Amniotic stem cell (primary cell): ENCODE results near the gene RRH.
"Not testable (repeated sequence)": the region's sequence is repeated elsewhere in the genome, so short reads cannot be mapped to it uniquely, and the experiment has no call there.

Experiments
- DNase-seq: peaks from one replicate; lab custom pipeline; 2025; lab: John Stamatoyannopoulos, UW

RRH gene

DNA sequence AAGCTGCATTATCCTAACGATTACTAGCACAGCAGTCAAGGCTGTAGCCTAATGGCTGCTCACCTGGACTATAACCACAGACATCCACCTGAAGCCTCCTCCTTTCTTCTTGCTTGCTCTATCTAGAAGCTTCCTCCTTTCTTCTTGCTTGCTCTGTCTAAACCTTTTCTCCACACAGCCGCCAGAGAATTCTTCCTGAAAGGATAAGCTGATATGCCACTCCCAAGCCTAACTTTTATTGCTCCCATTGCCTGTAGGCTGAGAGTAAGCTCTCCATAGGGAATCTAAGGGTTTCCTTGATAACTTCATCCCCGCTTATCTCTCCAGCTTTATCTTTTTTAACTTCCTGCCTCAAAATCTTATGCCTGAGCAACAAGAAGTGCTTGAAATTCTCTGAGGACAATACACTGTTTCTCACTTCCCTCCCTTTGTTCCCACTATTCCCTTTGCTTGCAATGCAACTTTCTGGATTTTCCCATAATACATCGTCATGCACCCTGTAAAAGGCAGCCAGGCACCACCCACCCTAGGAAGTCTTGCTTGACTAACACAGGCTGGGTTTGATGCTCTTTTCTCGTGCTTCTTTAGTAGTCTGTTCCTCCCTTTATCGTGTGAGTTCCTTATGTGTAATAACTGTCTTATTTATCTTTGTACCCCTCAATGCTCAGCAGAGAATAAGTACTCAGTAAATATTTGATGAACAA is 18.8 kb downstream of the RRH start:
- no peak for DNase-seq

DNA sequence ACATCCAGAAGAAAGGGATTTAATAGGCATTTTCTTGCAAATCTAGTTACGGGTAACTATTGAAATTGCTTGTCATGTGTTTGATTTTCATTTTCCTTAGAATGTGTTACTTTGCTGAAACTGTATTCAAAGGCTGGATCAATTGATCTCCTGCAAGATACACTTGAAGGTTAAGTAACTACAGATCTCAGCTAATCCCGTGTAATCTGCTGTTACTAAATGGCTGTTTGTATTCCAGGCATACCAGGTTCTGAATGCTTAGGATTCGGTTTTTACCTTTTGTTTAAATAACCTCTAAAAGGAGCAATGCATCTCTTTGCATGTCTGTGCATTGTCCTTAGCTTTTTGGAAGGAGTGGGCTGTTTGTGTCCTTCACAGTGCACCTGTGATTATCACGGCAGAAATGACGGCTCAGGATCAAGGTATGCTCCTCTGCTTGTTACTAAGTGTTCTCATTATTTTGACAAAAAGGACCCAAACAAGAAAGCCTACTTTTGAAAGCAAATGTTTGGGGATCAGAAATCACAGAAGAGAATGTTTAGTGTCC is 20.2 kb downstream of the RRH start, which contains the start of gene LRIT3:
TSS of gene LRIT3 (plus strand) at position 212 of the 547 bp plus-strand sequence. CDS start at position 307, 95 bp downstream.
- no peak for DNase-seq

DNA sequence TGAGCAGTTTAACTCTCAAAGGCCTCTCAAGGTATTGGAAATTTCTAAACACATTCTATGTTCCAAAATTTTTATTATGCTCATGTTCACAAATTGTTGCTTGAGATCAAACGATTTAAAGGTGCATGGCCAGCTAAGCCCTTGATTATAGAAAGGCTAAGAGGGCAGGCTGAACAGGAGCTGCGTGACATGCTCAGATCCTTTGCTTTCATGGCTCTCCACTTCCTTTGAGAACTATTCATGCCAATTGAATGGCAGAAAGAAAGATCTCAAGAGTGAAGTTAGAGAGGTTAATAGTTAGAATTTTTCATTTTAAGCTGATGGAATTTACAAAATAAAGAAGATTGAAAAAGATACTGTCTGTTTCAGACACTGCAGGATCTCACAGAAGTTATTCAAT is 20.7 kb downstream of the RRH start:
- DNase-seq, result no peak

DNA sequence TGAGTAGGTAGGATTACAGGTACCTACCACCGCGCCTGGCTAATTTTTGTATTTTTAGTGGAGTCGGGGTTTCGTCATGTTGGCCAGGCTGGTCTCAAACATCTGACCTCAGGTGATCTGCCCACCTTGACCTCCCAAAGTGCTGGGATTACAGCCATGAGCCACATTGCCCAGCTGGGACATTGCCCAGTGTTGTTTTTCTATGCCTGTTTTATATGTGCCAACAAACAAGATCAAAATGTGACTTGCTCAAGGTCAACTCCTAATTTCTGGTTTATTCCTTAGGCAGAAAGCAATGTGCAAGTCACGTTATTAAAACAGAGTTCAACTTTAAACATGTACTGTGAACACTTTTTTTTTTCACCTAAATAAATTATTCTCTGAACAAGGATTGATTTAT is 22.8 kb downstream of the RRH start:
- DNase-seq, result no peak

DNA sequence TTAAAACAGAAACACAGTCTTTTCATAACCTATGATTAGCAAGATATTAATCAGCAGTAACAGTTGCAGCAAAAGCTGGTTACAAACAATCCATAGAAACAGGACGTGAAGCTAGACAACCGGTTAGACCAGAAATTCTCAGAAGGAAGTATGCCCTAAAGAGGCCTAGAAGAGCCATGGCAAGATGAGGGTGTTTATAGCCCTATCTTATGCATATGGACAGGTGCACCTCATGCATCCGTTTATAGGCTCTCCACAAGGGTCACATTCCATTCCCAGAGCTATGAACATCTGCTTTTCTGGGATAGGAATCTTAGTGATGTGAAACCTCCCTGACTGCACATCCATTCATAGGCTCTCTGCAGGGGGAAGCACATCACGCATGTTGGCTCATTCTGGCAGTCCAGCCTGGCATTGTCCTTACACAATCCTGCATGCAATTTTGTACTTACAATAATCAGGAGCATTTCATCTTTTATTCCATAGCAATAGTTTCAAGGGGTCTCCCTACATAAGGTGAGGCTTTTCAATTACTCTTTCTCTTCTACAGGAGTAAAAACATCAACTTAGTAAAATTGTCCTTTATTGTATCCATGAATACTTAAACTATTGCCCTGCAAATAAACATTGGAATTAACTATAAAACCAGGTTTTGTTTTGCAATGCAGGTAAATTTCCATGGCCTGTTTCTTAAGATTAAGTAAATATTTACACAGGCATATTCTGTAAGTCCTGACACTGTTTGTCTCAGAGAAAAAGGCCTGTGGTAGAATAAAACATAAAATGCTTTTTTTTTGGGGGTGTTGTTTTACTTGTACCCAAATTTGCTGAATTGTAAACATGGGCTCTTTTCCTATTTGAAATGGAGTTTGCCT is 31.9 kb downstream of the RRH start:
- DNase-seq, result not testable (repeated sequence)

DNA sequence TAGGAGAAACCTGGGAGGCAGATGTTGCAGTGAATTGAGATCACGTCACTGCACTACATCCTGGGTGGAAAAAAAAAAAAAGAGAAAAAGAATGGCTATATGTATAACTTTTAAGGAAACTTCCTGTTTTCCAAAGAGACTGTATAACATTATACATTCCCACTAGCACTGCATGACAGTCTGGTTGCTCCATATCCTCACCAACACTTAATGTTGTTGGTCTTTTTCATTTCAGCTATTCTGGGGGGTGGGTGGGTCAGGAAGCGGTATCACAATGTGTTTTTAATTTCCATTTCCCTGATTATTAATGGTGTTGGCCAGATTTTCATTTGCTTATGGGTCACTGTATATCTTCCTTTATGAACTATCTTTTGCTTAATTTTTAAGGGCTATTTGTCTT is 33.5 kb downstream of the RRH start:
- DNase-seq, result no peak

DNA sequence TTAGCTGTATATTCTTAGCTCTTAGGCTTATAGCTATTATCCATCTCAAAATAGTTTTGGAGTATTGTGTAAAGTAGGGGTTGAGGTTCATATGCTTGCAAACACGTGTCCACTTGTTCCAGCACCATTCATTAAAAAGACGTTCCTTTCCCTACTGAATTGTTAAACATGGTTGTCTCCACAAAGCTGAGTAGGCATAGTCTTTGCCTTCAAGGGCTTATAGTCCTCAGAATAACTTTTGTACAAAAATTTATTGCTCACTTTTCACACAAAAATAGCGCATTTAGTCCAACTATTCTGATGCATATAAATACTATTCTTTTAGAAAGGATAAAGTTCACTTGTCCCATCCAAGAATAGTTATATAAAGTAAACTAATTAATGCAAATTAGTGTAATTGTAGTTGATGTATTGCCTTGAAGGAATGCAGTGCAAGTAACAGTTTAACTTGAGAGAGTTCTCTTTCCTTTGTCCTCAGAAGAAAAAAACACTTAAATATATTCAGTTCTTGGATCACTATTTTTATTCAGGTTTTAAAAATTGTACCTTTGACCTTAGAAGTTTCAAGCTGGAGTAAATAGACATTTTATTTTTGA is 34.2 kb downstream of the RRH start:
- no peak for DNase-seq

DNA sequence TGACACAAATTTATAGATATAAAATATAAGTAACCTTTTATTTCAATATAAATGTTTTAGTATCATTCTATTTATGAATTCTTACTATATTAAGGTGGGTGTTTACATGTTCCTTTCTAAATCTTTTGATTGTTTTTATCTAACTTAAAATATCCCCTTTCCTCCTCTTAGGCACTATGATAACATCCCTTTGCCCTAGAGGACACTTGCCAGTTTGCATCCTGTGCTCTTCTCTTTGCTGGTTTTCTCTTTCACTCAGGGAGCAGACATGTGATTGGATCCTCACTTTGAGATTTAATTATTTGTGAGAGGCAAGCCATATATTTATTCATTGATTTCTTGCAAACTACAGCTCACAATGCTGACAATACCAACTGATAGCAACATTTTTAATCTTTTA is 36.4 kb downstream of the RRH start:
- no peak for DNase-seq

DNA sequence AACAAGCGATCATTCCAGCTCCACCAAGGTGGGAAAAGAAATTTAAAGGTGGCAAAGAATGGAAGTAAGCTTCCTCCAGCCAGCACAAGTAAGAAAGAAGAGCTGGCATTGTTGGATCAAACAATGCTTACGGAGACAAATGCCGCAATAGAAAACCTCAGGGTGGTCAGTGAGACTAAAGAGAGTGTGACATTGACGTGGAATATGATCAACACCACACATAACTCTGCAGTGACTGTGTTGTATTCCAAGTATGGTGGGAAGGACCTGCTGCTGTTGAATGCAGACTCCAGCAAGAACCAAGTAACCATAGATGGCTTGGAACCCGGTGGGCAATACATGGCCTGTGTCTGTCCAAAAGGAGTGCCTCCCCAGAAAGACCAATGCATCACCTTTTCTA is 42.3 kb downstream of the RRH start:
- DNase-seq, result no peak

DNA sequence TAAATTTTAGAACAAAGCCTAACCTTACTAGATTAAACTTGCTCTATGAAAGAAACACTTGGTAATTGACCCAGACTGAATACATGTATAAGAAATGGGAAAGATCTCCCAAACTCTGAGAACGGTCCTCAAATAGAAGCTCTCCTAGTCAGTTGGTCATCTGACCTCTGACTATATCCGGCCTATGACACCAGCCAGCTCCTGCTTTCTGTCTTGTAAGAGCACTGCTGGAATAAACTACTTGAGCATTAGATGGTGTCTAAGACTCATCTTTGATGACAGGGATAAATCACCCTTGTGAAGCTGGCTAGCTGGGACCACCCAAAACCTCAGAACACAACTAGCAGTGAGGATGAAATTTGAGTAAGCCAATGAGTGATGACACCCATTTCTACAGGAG is 44.3 kb downstream of the RRH start:
- no peak for DNase-seq

DNA sequence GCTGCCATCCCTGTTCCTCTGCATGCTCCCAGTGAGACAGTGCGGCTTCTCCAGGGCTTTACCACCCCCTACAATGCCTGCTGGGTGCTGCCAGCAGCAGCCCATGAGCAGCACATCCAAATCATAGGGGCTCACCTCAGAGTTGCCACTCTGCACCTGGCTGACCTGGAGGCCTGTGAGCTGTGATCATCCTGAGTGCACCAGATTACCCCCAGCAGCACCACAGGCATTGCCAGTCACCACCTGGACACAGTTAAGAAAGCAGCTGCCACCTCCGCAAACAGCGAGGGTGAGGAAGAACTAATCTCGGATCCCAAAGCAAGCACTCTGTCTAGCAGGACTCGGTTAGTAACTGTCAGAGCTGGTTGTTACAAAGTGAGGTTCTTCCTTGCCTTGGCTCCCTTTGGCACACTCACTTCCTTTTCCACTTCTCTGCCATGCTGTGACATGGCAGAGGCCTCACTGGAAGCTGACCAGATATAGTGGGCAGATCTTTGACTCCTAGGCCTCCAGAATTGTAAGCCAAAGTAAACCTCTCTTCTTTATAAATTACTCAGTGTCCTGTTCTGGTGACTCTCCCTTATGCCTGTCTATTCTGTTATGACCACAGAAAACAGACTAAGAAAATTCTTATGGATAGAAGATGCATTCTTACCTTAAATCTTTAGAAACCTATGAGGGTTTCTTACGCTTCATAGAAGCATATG is 45.3 kb downstream of the RRH start:
- DNase-seq, result no peak

DNA sequence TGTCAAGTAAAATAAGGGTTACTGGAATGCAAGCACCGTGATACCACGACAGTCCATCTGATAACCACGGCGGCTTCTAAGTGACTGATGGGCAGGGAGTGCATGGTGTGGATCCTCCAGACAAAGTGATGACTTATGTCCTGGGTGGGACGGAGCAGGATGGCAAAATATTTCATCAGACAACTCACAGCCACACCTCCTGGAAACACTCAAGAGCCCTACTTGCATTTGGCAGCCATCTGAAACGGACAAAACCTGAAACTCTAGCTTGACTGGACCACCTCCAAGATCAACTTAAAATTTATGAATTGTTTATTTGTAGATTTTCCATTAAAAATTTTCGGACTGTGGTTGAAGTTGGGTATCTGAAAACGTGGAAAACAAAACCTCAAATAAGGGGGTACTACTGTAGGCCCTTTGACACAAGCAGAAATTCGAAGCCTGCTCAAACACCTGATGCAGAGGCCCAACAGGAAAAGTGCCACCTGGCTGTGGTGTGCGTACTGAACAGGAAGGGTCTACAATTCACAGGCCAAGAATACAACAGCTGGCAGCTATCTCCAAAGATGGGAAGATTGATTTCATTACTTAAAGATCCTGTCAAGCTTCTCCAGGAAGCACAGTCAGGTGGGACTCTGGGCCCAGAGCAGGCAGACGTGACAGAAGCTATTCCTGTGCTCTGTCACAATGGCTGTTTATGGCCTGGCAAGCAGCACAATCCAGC is 46.2 kb downstream of the RRH start:
- no peak for DNase-seq

DNA sequence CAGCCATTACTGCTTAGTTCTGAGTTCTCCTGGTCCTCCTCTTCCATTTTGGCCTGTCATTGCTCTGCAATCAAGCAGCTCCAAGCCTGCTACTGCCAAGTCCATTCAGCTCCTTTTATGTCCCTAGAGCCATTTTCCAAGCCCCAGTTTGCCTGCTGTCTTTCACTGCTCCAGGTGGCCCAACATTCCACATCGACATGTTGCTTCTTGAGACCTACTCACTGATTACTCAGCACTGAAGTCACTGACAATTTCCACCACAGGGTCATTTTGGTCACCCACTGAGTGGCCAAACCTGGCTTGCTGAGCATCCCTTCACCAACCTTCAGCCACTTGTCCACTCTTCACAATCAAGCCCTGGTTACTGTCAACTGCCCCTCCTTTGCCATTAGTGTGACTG is 47.3 kb downstream of the RRH start:
- DNase-seq, result no peak

DNA sequence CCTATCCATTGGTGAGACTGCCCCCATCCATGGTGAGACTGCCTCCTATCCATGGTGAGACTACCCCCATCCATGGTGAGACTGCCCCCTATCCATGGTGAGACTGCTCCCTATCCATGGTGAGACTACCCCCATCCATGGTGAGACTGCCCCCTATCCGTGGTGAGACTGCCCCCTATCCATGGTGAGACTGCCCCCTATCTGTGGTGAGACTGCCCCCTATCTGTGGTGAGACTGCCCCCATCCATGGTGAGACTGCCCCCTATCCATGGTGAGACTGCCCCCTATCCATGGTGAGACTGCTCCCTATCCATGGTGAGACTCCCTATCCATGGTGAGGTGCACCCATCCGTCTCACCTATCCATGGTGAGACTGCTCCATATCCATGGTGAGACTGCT is 47.8 kb downstream of the RRH start:
- DNase-seq, result not testable (repeated sequence)

DNA sequence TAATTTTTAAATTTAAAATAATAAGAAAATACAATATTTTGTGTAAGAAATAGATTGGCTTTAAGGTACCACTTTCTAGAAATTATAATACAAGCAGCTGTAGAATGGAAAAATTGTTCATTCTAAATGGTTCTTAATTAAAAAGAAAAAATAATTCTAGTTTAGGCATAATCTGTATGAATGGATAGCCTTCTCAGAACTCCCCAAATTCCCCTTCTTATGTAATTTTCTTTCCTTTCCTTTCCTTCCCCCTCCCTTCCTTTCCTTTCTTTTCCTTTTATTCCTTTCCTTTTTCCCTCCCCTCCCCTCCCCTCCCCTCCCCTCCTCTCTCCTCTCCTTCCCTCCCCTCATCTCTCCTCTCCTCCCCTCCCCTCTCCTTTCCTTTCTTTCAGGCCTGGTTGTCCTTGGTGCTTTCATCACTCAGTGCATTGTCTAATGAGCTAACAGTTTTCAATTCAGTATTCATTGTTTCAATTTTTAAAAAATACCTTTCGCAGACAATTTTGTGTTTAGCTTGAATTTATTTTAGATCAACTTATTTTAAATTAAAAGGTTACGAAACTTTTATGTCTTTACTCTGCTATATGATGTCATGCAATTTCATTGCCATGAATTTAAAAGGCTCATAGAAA is 49.0 kb downstream of the RRH start:
- DNase-seq, result no peak

DNA sequence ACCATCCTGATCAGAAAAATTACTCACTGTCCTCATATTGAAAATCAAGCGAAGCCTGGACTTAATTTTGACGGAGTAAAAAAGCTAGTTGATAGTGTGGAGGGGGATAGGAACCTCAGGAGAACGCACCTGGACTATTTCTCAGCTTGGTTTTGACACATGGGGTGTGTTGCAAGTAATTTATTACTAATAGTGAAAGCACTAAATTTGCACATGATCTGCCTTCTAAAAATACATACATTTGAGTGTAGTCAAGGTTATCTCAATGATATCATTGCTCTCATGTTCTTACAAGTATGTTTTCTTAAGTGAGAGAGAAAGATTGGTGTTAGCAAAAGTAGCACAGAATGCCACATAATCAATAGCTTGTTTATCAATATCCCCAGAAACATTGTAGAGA is 49.6 kb downstream of the RRH start:
- no peak for DNase-seq

DNA sequence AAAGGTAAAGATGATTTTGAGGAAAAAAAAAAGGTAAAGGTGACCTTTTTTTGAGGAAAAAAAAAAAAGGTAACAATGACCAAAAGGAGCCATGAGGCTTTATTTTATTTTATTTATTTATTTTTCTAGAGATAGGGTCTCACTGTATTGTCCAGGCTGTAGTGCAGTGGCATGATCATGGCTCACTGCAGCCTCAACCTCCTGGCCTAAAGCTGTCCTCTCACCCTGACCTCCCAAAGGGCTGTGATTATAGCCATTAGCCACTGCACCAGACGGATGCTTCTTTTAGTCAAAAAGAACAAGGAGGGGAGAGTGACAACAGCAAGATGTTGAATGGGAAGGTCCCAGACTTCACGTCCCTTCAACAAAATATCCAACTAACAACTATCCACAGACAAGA is 50.6 kb downstream of the RRH start:
- DNase-seq, result no peak

DNA sequence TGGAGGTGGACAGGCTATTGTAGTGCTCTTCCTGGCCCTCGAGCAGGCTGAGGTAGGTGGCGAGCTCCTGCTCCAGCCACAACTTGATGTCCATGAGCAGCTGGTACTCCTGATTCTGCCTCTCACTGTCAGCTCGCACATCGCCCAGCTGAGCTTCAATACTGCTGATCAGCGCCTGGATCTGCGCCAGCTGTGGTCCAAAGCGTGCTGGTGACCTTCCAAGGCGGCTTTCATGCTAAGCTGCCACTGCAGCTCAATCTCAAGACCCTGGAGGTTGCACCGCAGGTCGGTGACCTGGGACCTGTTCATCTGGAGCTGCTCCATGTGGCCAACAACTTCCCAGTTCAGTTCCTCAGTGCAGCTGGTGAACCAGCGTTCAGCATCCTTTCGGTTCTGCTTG is 51.3 kb downstream of the RRH start:
- no peak for DNase-seq

DNA sequence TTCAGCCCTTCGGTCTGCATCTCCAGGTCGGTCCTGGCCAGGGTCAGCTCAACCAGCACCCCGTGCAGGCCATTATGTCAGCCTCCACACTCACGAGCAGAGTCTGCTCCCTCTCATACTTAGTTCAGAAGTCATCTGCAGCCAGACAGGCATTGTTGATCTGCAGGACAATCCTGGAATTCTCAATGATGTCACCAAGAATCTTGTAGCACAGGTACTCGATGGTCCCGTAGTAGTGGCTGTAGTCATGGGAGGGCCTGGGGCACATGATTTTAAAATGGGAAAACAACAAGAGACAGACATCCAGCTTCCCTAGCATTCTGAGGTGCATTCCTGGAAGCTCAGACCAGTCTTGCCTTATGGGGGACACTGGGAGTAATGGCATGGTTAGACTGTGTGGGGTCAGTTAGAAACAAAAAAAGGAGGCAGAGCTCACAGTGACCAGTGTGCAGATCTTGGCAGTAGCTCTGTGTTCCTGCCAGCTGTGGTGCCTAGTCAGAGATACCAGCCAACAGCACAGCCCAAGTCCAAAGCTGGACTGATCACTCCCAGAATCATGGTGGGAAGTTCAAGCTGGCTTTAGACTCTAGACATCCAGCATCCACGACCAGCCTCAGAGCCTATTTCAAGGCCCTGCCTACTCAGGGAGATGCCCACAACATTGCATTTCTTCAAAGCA is 52.0 kb downstream of the RRH start:
- no peak for DNase-seq

DNA sequence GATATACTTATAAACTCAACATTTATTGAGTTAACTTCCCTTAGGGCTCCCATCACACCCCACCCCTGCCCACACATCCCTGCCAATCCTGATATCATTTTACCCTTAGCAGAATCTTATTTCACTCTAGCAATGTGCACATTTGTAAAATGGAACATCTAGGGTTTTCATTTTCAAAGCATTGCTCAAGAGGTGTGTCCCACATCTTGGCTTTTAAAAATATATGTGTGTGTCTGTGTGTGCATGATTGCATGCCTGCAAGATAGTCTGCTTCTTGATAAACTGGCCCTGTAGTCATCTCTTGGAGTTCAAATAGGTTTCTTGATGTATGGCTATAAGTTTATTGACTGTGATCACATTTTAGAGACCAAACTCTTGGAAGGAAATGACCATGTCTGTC is 58.5 kb downstream of the RRH start:
- no peak for DNase-seq
